ENCODE results near the gene PODXL.
"Not testable (repeated sequence)": the region's sequence is repeated elsewhere in the genome, so short reads cannot be mapped to it uniquely, and the experiment has no call there.

Gene PODXL

DNA sequence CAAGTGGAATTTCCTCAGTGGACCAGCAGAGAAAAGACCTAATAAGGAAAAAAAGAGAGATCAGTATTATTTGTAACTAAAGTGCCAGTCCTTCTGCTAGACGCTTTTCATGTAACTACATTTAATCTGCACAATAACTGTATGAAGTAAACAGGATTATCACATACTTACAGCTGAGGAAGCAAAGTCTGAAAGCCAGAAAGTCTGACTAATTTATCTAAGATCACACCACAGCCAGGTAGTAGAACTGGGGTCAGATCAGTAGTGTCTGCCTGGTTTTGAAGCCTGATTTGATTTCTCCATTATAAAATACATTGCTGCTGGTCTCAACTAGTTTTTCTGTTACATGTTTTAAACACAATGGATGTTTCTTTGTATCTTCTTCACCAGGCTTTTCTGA is 69.2 kb downstream of the PODXL start:
- in situ Hi-C loops (cut with HindIII; ENCODE audit: low pct_unique_long_range_greater_than_20kb, low sequenced_read_pairs), result no loop called here
- DNase-seq (ENCODE audit: low read depth in 1 of 2, low spot score in 1 of 2), result no peak
- no peak for TF ChIP-seq JUND (IDR thresholded peaks at IDR 0.05; ENCODE audit: low read depth)

DNA sequence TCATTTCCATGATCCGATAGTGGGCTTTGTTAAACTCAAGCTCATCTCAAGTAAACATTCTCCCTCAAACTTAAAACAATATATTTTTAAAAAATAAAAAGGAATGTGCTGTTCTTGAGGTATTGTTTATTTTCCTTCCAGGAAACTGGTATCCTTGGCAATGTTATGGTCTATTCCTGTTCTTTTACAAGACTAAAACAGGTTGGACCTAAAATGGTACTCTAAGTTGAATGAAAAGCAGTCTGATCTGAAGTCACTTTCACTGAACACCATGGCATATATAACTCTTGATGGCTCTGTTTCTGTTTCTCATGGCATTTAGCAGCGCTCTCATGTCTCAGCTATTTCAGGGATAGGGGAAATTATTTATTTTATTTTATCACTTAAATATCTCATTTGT is 70.1 kb downstream of the PODXL start:
- no peak for TF ChIP-seq JUND (IDR thresholded peaks at IDR 0.05; ENCODE audit: low read depth)
- no peak for DNase-seq (ENCODE audit: low read depth in 1 of 2, low spot score in 1 of 2)
- in situ Hi-C loops (cut with HindIII; ENCODE audit: low pct_unique_long_range_greater_than_20kb, low sequenced_read_pairs), result no loop called here

DNA sequence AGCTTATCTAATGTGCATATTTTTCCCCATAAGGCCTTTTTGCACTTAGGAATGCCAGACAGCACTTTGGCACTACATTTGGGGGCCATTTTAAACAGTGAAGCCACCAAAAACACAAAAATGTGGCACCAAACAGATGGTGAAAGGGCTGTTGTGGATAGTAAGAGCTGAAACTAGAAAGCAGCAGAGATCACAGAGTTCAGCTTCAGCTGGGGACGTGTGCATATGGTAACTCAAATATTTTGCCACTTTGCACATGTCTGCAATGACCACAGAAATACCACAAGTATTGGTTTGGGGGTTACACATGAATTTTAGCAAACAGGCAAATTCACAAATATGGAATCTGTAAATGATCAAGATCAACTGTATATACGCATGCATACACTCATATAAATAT is 72.8 kb downstream of the PODXL start:
- no peak for DNase-seq (ENCODE audit: low read depth in 1 of 2, low spot score in 1 of 2)
- no peak for TF ChIP-seq JUND (IDR thresholded peaks at IDR 0.05; ENCODE audit: low read depth)
- in situ Hi-C loops (cut with HindIII; ENCODE audit: low pct_unique_long_range_greater_than_20kb, low sequenced_read_pairs), result no loop called here

DNA sequence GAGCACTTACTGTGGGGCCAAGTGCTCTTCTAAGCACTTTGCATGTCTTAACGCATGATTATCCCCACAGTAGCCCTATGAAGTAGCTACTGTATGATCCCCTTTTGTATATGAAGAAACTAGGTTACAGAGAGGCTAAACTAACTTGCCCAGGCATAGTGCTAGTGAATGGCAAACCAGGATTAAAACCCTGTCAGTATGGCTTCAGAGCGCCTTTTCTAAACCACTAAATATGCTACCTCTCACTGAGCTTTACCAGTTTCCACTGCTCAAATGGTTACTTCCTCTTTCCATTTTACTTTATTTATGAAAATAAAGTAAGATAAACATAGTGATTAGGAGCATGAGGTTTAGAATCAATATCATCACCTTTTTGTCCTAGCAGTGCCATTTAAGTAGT is 73.6 kb downstream of the PODXL start:
- in situ Hi-C loops (cut with HindIII; ENCODE audit: low pct_unique_long_range_greater_than_20kb, low sequenced_read_pairs), result no loop called here
- DNase-seq (ENCODE audit: low read depth in 1 of 2, low spot score in 1 of 2), result no peak
- TF ChIP-seq JUND (IDR thresholded peaks at IDR 0.05; ENCODE audit: low read depth), result no peak

DNA sequence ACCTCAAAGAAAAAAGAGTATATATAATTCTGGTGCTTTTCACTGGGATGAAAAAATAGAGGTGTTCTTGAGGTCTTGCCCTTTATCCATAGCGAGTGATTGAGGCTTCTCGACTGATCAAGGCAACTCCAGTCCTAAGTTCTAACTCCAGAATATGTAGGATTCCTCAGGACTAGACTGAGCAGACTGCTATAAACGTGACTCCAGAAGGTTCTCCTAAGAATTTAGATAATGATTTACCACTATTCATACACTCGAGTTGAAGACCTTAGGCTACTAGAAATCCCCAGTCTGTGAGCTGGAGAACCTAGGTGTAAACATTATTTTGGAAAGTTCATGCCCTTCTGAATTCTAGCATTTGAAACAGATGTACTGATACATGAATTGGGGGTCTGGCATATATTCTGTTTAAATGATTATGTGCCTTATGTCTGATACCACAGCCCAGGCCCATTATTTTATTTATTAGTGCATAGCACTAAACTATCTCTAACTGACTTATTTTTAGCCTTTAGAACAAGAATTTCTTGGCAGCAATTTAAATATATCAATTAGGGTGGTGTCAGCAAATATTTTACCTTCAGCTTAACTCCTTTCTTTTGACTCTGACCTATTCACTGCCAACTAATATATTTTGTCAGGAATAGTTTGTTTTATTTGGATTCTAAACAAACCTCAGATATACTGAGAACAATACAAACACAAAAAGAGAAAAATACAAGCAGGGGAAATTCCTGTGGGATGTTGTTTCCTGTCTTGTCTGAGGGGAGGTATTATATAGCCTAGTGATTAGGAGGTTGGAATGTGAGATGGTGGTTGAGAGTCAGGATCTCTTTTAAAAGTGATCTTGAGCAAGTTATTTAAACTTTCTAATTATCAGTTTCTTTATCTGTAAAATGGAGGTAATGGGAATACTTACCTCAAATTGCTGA is 75.8 kb downstream of the PODXL start:
- in situ Hi-C loops (cut with HindIII; ENCODE audit: low pct_unique_long_range_greater_than_20kb, low sequenced_read_pairs), result no loop called here
- no peak for TF ChIP-seq JUND (IDR thresholded peaks at IDR 0.05; ENCODE audit: low read depth)

DNA sequence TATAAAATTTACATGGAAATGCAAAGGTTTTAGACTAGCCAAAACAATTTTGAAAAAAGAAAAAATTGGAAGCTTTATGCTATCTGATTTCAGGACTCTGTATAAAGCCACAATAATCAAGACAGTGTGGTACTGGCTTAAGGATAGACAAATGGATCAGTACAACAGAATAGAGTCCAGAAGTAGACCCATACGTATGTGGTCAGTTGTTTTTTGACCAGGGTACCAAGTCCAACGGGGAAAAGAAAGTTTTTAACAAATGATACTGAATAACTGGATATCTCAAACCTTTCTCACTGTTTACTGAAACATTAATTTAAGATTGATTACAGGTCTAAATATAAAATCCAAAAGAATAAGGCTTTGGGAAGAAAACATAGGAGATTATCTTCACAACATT is 79.7 kb downstream of the PODXL start:
- no peak for DNase-seq (ENCODE audit: low read depth in 1 of 2, low spot score in 1 of 2)
- no peak for TF ChIP-seq JUND (IDR thresholded peaks at IDR 0.05; ENCODE audit: low read depth)
- in situ Hi-C loops (cut with HindIII; ENCODE audit: low pct_unique_long_range_greater_than_20kb, low sequenced_read_pairs), result no loop called here

More for the DNA sequence above, 75.8 kb downstream of the PODXL start:
- DNase-seq (ENCODE audit: low read depth in 1 of 2, low spot score in 1 of 2), result no peak

DNA sequence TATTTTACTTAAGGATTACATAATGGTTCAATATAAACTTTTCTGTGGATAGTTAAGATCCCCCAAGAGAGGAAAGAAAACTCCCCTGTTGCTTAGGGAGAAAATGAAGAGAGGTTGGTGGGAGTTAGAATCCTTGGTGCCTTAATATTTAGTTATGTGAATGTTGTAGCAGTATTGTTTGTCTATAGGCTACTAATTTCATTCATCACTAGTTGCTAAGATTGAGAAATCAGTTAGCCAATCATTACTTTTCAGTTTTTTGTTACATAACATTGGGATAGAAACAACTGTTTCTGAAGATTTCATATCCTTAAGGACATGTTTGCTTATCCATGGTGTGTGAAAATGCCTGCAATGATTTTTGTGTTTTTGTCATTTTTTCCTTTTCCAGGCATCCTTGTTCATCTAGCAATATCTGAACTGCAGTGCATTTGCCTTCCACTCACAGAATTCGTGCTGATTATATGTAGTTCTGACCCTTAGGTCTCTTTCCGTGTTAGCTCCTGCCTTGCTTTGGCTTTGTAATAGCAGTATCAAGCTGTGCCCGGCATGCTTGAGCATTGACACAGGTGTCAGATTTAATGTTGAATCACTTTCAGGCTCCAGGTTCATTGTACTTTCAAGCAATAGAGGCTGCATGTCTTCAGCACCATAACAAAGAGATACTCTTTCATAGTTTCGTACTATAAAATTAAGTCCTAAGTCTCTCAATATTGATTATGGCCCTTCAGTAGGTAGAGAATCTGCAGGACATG is 85.0 kb downstream of the PODXL start:
- in situ Hi-C loops (cut with HindIII; ENCODE audit: low pct_unique_long_range_greater_than_20kb, low sequenced_read_pairs), result no loop called here
- TF ChIP-seq JUND (IDR thresholded peaks at IDR 0.05; ENCODE audit: low read depth), result no peak
- no peak for DNase-seq (ENCODE audit: low read depth in 1 of 2, low spot score in 1 of 2)

DNA sequence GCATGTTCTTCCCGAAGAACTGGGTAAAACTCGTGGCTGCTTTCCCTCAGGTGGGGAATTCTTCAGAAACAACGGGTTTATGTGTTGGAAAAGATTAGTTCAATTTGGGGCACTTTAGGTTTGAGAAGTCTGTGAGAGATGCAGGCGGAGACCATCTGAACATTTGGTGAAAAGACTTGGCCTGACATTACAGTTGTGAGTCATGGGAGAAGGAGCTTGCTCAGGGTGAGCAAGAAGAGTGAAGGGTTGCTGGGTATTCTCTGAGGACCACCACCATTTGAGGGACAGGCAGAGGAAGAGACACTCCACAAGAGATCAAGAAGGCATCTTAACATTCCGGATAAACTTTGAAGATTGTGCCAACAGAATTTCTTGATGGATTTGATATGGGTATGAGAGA is 88.6 kb downstream of the PODXL start:
- DNase-seq (ENCODE audit: low read depth in 1 of 2, low spot score in 1 of 2), result no peak
- in situ Hi-C loops (cut with HindIII; ENCODE audit: low pct_unique_long_range_greater_than_20kb, low sequenced_read_pairs), result no loop called here
- no peak for TF ChIP-seq JUND (IDR thresholded peaks at IDR 0.05; ENCODE audit: low read depth)

DNA sequence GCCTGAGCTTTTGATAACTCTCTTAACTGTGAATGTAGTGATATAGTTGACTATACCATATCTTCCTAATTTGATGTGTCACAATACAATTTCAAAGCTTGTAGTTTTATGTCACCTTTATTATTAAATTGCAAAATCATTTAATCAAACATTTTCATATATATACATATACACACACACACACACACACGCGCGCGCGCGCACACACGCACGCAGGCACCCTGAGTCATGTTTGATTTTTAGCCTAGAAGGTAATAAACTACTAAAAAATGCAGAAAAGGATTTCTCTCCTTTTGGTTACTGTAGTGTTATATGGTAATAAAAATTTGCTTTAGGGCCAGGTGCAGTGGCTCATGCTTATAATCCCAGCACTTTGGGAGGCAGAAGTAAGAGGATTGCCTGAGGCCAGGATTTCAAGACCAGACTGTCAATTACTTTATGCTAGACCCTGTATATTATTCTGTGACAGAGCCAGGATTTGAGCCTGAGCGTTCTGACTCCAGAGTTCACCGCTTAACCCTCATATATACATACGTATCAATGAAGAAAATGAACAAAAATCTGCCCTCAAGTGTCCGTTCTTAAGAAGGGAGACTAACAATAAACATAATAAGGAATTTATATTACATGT is 89.6 kb downstream of the PODXL start:
- TF ChIP-seq JUND (IDR thresholded peaks at IDR 0.05; ENCODE audit: low read depth), result no peak
- DNase-seq (ENCODE audit: low read depth in 1 of 2, low spot score in 1 of 2), result no peak
- in situ Hi-C loops (cut with HindIII; ENCODE audit: low pct_unique_long_range_greater_than_20kb, low sequenced_read_pairs), result no loop called here

DNA sequence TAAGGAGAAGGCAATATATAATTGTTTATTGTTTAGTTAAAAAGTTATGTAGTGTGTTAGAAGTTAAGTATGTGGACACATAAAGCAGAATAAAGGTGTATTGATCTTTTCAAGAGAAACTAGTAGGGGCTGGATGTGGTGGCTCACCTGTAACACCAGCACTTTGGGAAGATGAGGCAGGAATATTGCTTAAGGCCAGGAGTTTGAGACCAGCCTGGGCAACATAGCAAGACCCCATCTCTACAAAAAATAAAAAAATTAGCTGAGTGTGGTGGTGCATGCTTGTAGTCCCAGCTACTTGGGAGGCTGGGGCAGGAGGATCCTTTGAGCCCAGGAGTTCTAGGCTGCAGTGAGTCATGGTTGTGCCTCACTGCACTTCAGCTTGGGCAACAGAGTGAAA is 93.7 kb downstream of the PODXL start:
- in situ Hi-C loops (cut with HindIII; ENCODE audit: low pct_unique_long_range_greater_than_20kb, low sequenced_read_pairs); DNase-seq (ENCODE audit: low read depth in 1 of 2, low spot score in 1 of 2): not testable (repeated sequence)

DNA sequence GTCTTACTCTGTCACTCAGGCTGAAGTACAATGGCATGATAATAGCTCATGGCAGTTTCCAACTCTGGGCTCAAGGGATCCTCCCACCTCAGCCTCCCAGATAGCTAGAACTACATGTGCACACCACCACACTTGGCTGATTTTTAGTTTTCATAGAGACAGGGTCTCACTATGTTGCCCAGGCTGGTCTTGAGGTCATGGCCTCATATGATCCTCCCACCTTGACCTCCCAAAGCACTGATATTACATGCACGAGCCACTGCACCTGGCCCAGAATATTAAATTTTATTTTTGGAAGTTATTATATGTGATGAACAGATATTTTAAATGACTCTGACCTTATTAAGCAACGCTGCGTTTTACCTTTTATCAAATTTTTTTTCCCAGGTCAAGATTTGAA is 94.4 kb downstream of the PODXL start:
- DNase-seq (ENCODE audit: low read depth in 1 of 2, low spot score in 1 of 2), result no peak
- in situ Hi-C loops (cut with HindIII; ENCODE audit: low pct_unique_long_range_greater_than_20kb, low sequenced_read_pairs), result no loop called here
- TF ChIP-seq JUND (IDR thresholded peaks at IDR 0.05; ENCODE audit: low read depth), result no peak

DNA sequence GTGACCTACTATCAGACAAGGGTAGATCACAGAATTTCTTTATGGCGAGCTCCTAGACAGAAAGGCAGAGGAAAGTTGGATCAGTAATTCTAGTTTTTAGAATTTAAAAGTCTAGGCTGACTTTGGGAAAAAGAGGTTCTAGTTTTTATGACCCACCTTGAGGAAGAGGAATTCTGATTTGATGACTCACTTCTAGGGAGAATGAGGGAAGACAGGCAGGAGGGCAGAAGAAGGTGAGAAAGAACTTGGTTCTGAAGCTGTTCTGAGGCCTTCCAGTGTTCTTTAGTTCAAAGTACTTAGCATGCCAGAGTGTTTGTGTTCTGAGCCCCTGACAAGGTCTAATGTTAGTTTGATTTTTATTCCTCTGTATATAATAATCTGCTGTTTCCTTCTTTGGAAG is 97.2 kb downstream of the PODXL start:
- no peak for TF ChIP-seq JUND (IDR thresholded peaks at IDR 0.05; ENCODE audit: low read depth)
- DNase-seq (ENCODE audit: low read depth in 1 of 2, low spot score in 1 of 2), result no peak
- in situ Hi-C loops (cut with HindIII; ENCODE audit: low pct_unique_long_range_greater_than_20kb, low sequenced_read_pairs), result no loop called here

DNA sequence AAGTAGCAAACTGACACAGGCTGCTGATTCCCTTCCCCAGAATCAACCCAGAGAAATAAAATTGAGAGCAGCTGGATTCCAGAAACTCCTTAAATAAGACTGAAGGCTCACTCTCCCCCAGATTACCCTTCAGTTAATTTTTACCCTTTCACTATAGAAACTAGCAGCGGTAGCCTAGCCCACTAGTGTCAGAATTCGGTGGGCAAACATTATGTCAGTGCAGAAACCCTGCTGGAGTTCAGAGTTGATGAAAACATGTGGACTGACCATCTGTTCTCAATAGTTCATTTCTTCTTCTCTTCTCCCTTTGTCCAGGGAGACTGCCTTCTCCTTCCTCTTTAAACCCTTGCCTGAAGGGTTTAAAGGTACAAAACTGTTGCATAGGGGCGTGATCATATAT is 100.1 kb downstream of the PODXL start:
- in situ Hi-C loops (cut with HindIII; ENCODE audit: low pct_unique_long_range_greater_than_20kb, low sequenced_read_pairs), result no loop called here
- TF ChIP-seq JUND (IDR thresholded peaks at IDR 0.05; ENCODE audit: low read depth), result no peak
- DNase-seq (ENCODE audit: low read depth in 1 of 2, low spot score in 1 of 2), result no peak
